GM18909 (cell line): ENCODE measurements around the gene ARMH3.
"Not testable (repeated sequence)": the region's sequence is repeated elsewhere in the genome, so short reads cannot be mapped to it uniquely, and the experiment has no call there.

Experiments used
- ATAC-seq: cut with Tn5 transposase; IDR thresholded peaks from one replicate; pipeline ENCODE4 v1.9.1; 2021; ENCODE audit warnings: mild to moderate bottlenecking; ENCODE audit not compliant: unreplicated experiment, poor library complexity

Gene ARMH3

GRCh38 chr10:102055647-102056419, at the start of gene ARMH3:
Gene ARMH3 (minus strand): TSS chr10:102056173. CDS start chr10:102040114, 16,059 bp downstream.
- peak; percentile 93 for ATAC-seq

- no peak for ATAC-seq
Measured at GRCh38 chr10:102102421-102102820, 46.4 kb upstream of the ARMH3 start.

GRCh38 chr10:102101152-102101551, 45.2 kb upstream of the ARMH3 start:
- ATAC-seq, result no peak

- no peak for ATAC-seq
Measured at GRCh38 chr10:102096449-102096848, 40.5 kb upstream of the ARMH3 start.

GRCh38 chr10:102090772-102091171, 34.8 kb upstream of the ARMH3 start:
- no peak for ATAC-seq

GRCh38 chr10:102086196-102086595, 30.2 kb upstream of the ARMH3 start:
- no peak for ATAC-seq

GRCh38 chr10:102085336-102085735, 29.4 kb upstream of the ARMH3 start:
- ATAC-seq, result no peak

- no peak for ATAC-seq
Measured at GRCh38 chr10:102083541-102083940, 27.6 kb upstream of the ARMH3 start.

GRCh38 chr10:102072673-102073527, 16.9 kb upstream of the ARMH3 start:
- peak; percentile 55 for ATAC-seq

- ATAC-seq, result no peak
Measured at GRCh38 chr10:102069071-102069470, 13.1 kb upstream of the ARMH3 start.

- ATAC-seq, result no peak
Measured at GRCh38 chr10:102068216-102068615, 12.2 kb upstream of the ARMH3 start.

GRCh38 chr10:102067091-102067916, 11.3 kb upstream of the ARMH3 start:
- no peak for ATAC-seq

- no peak for ATAC-seq
Measured at GRCh38 chr10:102066399-102067088, 10.6 kb upstream of the ARMH3 start.

GRCh38 chr10:102065561-102066398, 9.8 kb upstream of the ARMH3 start:
- ATAC-seq, result peak; percentile 20

- peak; percentile 92 for ATAC-seq
Measured at GRCh38 chr10:102064868-102065560, 9.0 kb upstream of the ARMH3 start, which contains the start of gene HPS6. Gene HPS6 (plus strand): TSS chr10:102065349. CDS start chr10:102065475, 126 bp downstream.

GRCh38 chr10:102064503-102064867, 8.5 kb upstream of the ARMH3 start:
- ATAC-seq, result no peak

GRCh38 chr10:102059987-102060386, 4.0 kb upstream of the ARMH3 start:
- no peak for ATAC-seq

GRCh38 chr10:102054881-102055646, 909 bp downstream of the ARMH3 start:
- not testable (repeated sequence) for ATAC-seq
